Activated B cell treated with CpG ODN at 0.5 μM for 24 hours (primary cell): ENCODE measurements around the gene CD14. TPM values are rescaled to one million over a fixed set of nuclear protein-coding genes. Genes with fewer than 3 reads are reported as not detected.
"Not testable (repeated sequence)": the region's sequence is repeated elsewhere in the genome, so short reads cannot be mapped to it uniquely, and the experiment has no call there.

Experiments used
- ATAC-seq: fragments of 200-7000 bp; cut with Tn5 transposase; one replicate; pipeline ENCODE4 v1.10.0; 2021; ENCODE audit warnings: low read depth, mild to moderate bottlenecking, moderate library complexity
- CTCF ChIA-PET: fragments of 350-600 bp; sonication (Branson Sonifier 250); formaldehyde crosslinking; loops from one replicate; lab custom pipeline; 2021; ENCODE audit warnings: antibody characterized with exemption; lab: Charles Lee
- POLR2A ChIA-PET: fragments of 350-600 bp; sonication (Branson Sonifier 250); formaldehyde crosslinking; loops from one replicate; lab custom pipeline; 2021; ENCODE audit warnings: antibody characterized with exemption; lab: Charles Lee
- DNase-seq: peaks from one replicate; pipeline ENCODE4 v3.0.0; 2022
- H3K27ac Mint-ChIP-seq: one replicate; pipeline ENCODE4 v1.8.0; 2020; ENCODE audit warnings: mixed read lengths
- H3K27me3 Mint-ChIP-seq: one replicate; pipeline ENCODE4 v1.8.0; 2021; ENCODE audit warnings: mixed read lengths
- H3K36me3 Mint-ChIP-seq: one replicate; pipeline ENCODE4 v1.8.0; 2021; ENCODE audit warnings: low read depth, mixed read lengths
- H3K4me1 Mint-ChIP-seq: one replicate; pipeline ENCODE4 v1.8.0; 2021; ENCODE audit warnings: mixed read lengths
- H3K4me3 Mint-ChIP-seq: one replicate; pipeline ENCODE4 v1.8.0; 2020; ENCODE audit warnings: mild to moderate bottlenecking, mixed read lengths
- H3K9me3 Mint-ChIP-seq: one replicate; pipeline ENCODE4 v1.8.0; 2020; ENCODE audit warnings: mixed read lengths
- intact Hi-C: fragments of 100-400 bp; cut with micrococcal nuclease; formaldehyde crosslinking; loops from one replicate; pipeline ENCODE4 v1.15.1; 2024
- total RNA-seq: library from RNA; stranded (reverse); gene quantifications from 2 replicates; pipeline ENCODE4 v1.2.3, GENCODE V29; 2022
- TF ChIP-seq, protein P1 (sequence below): fragments of 200-600 bp; IDR thresholded peaks from one replicate; pipeline ENCODE4 v1.8.0; 2022; ENCODE audit warnings: antibody characterized with exemption, mild to moderate bottlenecking

The CD14 gene
- total RNA-seq, 1 donor from 2014 or later = 1.2 TPM

DNA sequence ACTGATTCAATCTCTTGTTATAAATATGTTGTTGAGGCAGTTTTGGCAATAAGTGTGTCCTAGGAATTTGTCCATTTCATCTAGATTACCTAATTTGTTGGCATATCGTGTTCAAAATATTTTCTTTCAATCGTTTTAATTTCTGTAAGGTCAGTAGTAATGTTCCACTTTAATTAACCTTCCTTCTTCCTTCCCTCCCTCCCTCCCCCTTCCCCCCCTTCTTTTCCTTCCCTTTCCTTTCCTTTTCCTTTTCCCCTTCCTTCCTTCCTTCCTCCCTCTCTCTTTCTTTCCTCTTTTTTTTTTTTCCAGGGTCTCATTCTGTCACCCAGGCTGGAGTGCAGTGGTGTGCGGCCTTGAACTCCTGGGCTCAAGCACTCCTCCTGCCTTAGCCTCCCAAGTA, 27.1 kb downstream of the CD14 start:
- DNase-seq (no peak), ATAC-seq (no peak)
- TF ChIP-seq, protein P1, sequence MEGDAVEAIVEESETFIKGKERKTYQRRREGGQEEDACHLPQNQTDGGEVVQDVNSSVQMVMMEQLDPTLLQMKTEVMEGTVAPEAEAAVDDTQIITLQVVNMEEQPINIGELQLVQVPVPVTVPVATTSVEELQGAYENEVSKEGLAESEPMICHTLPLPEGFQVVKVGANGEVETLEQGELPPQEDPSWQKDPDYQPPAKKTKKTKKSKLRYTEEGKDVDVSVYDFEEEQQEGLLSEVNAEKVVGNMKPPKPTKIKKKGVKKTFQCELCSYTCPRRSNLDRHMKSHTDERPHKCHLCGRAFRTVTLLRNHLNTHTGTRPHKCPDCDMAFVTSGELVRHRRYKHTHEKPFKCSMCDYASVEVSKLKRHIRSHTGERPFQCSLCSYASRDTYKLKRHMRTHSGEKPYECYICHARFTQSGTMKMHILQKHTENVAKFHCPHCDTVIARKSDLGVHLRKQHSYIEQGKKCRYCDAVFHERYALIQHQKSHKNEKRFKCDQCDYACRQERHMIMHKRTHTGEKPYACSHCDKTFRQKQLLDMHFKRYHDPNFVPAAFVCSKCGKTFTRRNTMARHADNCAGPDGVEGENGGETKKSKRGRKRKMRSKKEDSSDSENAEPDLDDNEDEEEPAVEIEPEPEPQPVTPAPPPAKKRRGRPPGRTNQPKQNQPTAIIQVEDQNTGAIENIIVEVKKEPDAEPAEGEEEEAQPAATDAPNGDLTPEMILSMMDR = no peak
- POLR2A ChIA-PET = no interaction called here
- Mint-ChIP-seq H3K27me3 (no peaks in the 10 kb centered on the region), H3K4me3 (no peak overlapping the region), H3K36me3 (no peaks in the 10 kb centered on the region), H3K9me3 (no peaks in the 10 kb centered on the region), H3K4me1 (no peaks in the 10 kb centered on the region), H3K27ac (no peak overlapping the region)
- intact Hi-C loops = no loop called here
- CTCF ChIA-PET = no interaction called here

DNA sequence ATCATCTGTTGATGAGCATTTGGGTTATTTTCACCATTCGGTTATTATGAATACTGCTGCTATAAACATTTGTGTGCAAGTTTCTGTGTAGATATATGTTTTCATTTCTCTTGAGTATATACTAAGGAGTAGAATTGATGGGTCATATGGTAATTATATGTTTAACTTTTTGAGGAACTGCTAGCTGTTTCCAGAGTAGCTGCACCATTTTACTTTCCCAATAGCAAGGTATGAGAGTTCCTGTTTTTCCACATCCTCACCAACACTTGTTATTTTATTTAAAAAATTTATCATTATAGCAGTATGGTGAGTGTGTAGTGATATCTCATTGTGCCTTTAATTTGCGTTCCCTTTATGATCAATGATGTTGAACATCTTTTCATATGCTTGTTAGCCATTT, 29.2 kb downstream of the CD14 start:
- CTCF ChIA-PET = no interaction called here
- H3K4me3 Mint-ChIP-seq = no peak overlapping the region
- H3K27me3 Mint-ChIP-seq = no peaks in the 10 kb centered on the region
- H3K27ac Mint-ChIP-seq = no peak overlapping the region
- H3K4me1 Mint-ChIP-seq = no peaks in the 10 kb centered on the region
- H3K36me3 Mint-ChIP-seq = no peaks in the 10 kb centered on the region
- POLR2A ChIA-PET = no interaction called here
- no peak for ATAC-seq
- TF ChIP-seq, protein P1 = no peak
- no peak for DNase-seq
- intact Hi-C loops = no loop called here
- no peaks in the 10 kb centered on the region for H3K9me3 Mint-ChIP-seq

DNA sequence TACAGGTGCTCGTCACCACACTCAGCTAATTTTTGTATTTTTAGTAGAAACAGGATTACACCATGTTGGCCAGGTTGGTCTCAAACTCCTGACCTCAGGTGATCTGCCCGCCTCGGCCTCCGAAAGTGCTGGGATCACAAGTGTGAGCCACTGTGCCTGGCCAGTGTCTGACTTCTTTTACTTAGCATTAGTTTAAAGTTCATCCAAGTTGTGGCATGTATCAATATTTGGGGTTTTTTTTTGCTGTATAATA, 29.6 kb downstream of the CD14 start:
- H3K36me3 Mint-ChIP-seq, POLR2A ChIA-PET, H3K9me3 Mint-ChIP-seq, H3K4me3 Mint-ChIP-seq, ATAC-seq, H3K27me3 Mint-ChIP-seq, DNase-seq, CTCF ChIA-PET, H3K4me1 Mint-ChIP-seq, H3K27ac Mint-ChIP-seq, intact Hi-C loops: not testable (repeated sequence)

GRCh38 chr5:140602147-140602546, 30.8 kb downstream of the CD14 start:
- TF ChIP-seq, protein P1 = no peak
- peaks cover 4% of the 10 kb centered on the region for H3K27me3 Mint-ChIP-seq
- no peaks in the 10 kb centered on the region for H3K4me1 Mint-ChIP-seq
- intact Hi-C loops = no loop called here
- CTCF ChIA-PET = no interaction called here
- no peak overlapping the region for H3K27ac Mint-ChIP-seq
- POLR2A ChIA-PET = no interaction called here
- no peaks in the 10 kb centered on the region for H3K36me3 Mint-ChIP-seq
- H3K4me3 Mint-ChIP-seq = no peak overlapping the region
- no peak for ATAC-seq
- DNase-seq = no peak
- no peaks in the 10 kb centered on the region for H3K9me3 Mint-ChIP-seq

DNA sequence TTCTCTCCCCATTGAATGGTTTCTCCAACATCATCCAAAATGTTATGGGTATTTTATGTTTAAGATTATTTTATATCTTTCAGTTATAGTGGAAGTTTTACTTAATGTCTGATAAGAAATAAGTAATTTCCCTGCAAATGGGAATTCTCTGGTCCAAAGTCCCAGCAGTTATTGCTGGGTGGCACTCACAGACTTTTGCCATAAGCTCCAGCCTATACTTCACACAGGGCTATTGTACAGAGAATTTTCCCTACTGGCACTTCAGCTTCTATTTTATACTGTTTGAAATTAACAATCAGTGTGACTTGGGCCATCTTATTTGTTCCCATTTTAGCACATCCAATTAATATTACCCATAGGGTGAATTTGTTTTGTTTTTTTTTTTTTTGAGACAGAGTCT, 32.9 kb downstream of the CD14 start:
- no peaks in the 10 kb centered on the region for H3K36me3 Mint-ChIP-seq
- no peak overlapping the region for H3K27ac Mint-ChIP-seq
- H3K27me3 Mint-ChIP-seq = peaks cover 6% of the 10 kb centered on the region
- no peaks in the 10 kb centered on the region for H3K4me1 Mint-ChIP-seq
- no peaks in the 10 kb centered on the region for H3K9me3 Mint-ChIP-seq
- ChIA-PET CTCF (no interaction called here), POLR2A (no interaction called here)
- DNase-seq = no peak
- TF ChIP-seq, protein P1 = no peak
- no peak overlapping the region for H3K4me3 Mint-ChIP-seq
- intact Hi-C loops = no loop called here
- no peak for ATAC-seq

DNA sequence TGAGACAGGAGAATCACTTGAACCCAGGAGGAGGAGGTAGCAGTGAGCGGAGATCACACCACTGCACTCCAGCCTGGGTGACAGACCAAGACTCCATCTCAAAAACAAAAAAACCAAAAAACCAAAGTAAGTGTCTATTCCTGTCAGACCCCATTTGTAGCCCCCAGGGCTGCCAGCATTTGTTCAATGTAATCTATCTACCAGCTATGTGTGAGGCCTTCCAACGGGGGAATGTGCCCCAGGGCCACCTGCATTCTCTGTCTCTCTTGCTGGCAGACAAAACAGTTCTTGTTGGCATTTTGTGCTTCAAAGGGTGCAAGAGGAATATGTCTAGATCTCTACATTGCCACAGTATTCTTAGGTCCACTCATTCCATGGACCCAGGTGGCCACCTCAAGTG, 34.1 kb downstream of the CD14 start:
- POLR2A ChIA-PET = no interaction called here
- no peak overlapping the region for H3K27ac Mint-ChIP-seq
- no peak for DNase-seq
- ATAC-seq = no peak
- H3K36me3 Mint-ChIP-seq = no peaks in the 10 kb centered on the region
- peaks cover 6% of the 10 kb centered on the region for H3K27me3 Mint-ChIP-seq
- TF ChIP-seq, protein P1 = no peak
- no peak overlapping the region for H3K4me3 Mint-ChIP-seq
- no peaks in the 10 kb centered on the region for H3K9me3 Mint-ChIP-seq
- CTCF ChIA-PET = no interaction called here
- intact Hi-C loops = no loop called here
- no peaks in the 10 kb centered on the region for H3K4me1 Mint-ChIP-seq
